Erythroblast (primary cell): ENCODE measurements around the gene ATP6V0E2.

Experiments used
- GATA1 ChIP-seq: IDR thresholded peaks from 2 replicates; pipeline ENCODE4 v1.6.1; 2011; ENCODE audit warnings: low read depth, mild to moderate bottlenecking, control low read depth, low read length, moderate library complexity
- POLR2A ChIP-seq: IDR thresholded peaks from 2 replicates; pipeline ENCODE4 v1.6.1; 2011; ENCODE audit warnings: mild to moderate bottlenecking, low read length

DNA sequence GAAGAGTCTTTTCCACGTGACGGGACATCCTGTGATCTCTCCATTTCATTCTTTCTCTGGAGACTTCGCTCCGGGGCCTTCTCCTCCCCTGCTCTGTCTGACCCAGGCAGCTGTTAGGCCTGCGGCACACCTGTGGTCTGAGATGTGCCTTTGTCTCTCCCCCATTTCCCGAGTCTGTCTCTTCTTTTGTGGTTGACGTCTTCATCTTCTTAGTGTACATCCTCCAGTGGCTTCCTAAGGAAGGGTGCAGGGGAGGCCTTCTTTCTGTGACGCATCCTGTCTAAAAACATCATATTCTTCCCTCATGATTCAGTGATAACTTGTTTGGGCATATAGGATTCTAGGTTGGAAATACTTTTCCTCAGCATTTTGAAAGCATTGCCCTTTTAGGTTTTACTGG lies 17.2 kb upstream of the ATP6V0E2 start:
- TF ChIP-seq POLR2A (no peak), GATA1 (no peak)
